H1 (cell line): ENCODE data around the gene MCL1. TPM values are rescaled to one million over a fixed set of nuclear protein-coding genes. Genes with fewer than 3 reads are reported as not detected.
A peak's percentile ranks its signal among the peaks of the same experiment; 100 is the strongest.

ENCODE experiments used
- CTCF ChIA-PET: fragments of 300-600 bp; sonication (Branson Sonifier 250); formaldehyde crosslinking; loops from one replicate; lab custom pipeline; 2021; ENCODE audit not compliant: partially characterized antibody; lab: Charles Lee
- POLR2A ChIA-PET: fragments of 300-600 bp; sonication (Branson Sonifier 250); formaldehyde crosslinking; loops from one replicate; lab custom pipeline; 2021; ENCODE audit warnings: inconsistent platforms; ENCODE audit not compliant: partially characterized antibody; lab: Charles Lee
- DNase-seq, 2 experiments: peaks; one replicate each; pipeline versions ENCODE4 v3.0.0 to v3.0.0-alpha.2; 2010 to 2022; ENCODE audit warnings: low spot score in 2 of 2, low read depth in 1 of 2, mixed read lengths in 1 of 2
- FAIRE-seq: peaks from 2 replicates; lab custom pipeline; 2011; peaks lifted over from hg19 to GRCh38; lab: Jason Lieb, UNC
- H2AFZ ChIP-seq: 2 replicates; pipeline ENCODE4 v1.8.1; 2012; ENCODE audit warnings: low read length, inconsistent platforms
- H2AK5ac ChIP-seq: 2 replicates; pipeline ENCODE4 v1.6.1; 2013; ENCODE audit warnings: low read depth, low read length
- H2BK120ac ChIP-seq: replicated peaks from 2 replicates; pipeline ENCODE3; 2013; ENCODE audit warnings: low read depth, low read length, inconsistent platforms
- H2BK12ac ChIP-seq: 2 replicates; pipeline ENCODE4 v1.6.1; 2013; ENCODE audit warnings: low read depth, low read length
- H2BK15ac ChIP-seq: 2 replicates; pipeline ENCODE4 v1.6.1; 2013; ENCODE audit warnings: low read length
- H2BK20ac ChIP-seq: 2 replicates; pipeline ENCODE4 v1.6.1; 2013; ENCODE audit warnings: low read length
- H2BK5ac ChIP-seq: 2 replicates; pipeline ENCODE4 v1.6.1; 2013; ENCODE audit warnings: low read depth, low read length
- H3K14ac ChIP-seq: 2 replicates; pipeline ENCODE4 v1.6.1; 2013; ENCODE audit warnings: inconsistent platforms; ENCODE audit not compliant: insufficient read length
- H3K18ac ChIP-seq: 2 replicates; pipeline ENCODE4 v1.6.1; 2013; ENCODE audit warnings: low read length; ENCODE audit errors: extremely low read depth
- H3K23ac ChIP-seq: 2 replicates; pipeline ENCODE4 v1.6.1; 2013; ENCODE audit warnings: inconsistent platforms; ENCODE audit not compliant: insufficient read length
- H3K23me2 ChIP-seq: 2 replicates; pipeline ENCODE4 v1.6.1; 2013; ENCODE audit warnings: low read depth, low read length
- H3K27ac ChIP-seq: 2 replicates; pipeline ENCODE4 v1.6.1; 2011; ENCODE audit warnings: low read depth, low read length, inconsistent platforms
- H3K27me3 ChIP-seq, 4 experiments: replicated peaks in 1 of 4; 1 replicate in 1 of 4; 2 replicates in 3 of 4; pipeline versions ENCODE4 v1.6.1 to v1.8.1; 2011 to 2013; ENCODE audit warnings: low read length in 3 of 4, mild to moderate bottlenecking in 3 of 4, inconsistent platforms in 2 of 4, mixed read lengths in 2 of 4, moderate library complexity in 1 of 4; ENCODE audit not compliant: control insufficient read depth in 3 of 4, insufficient read depth in 3 of 4; ENCODE audit errors: extremely low read depth in 1 of 4
- H3K36me3 ChIP-seq, 4 experiments: 2 replicates each; pipeline versions ENCODE4 v1.6.1 to v1.8.1; 2011 to 2013; ENCODE audit warnings: mild to moderate bottlenecking in 4 of 4, low read length in 3 of 4, moderate library complexity in 2 of 4, control low read depth in 1 of 4, inconsistent platforms in 1 of 4; ENCODE audit not compliant: insufficient read depth in 4 of 4, control insufficient read depth in 2 of 4
- H3K4ac ChIP-seq: replicated peaks from 2 replicates; pipeline ENCODE3; 2013; ENCODE audit warnings: low read length, low read depth, mixed read lengths, inconsistent platforms; ENCODE audit not compliant: insufficient read length
- H3K4me1 ChIP-seq, 4 experiments: replicated peaks in 1 of 4; 1 replicate in 1 of 4; 2 replicates in 3 of 4; pipeline versions ENCODE4 v1.6.1 to v1.8.1; 2011 to 2013; ENCODE audit warnings: low read length in 3 of 4, inconsistent platforms in 2 of 4, mixed read lengths in 1 of 4; ENCODE audit not compliant: insufficient read depth in 4 of 4, control insufficient read depth in 3 of 4
- H3K4me2 ChIP-seq, 2 experiments: 2 replicates each; pipeline versions ENCODE4 v1.6.1 to v1.8.1; 2011 to 2013; ENCODE audit warnings: low read depth in 2 of 2, low read length in 2 of 2, control low read depth in 1 of 2, inconsistent platforms in 1 of 2, mild to moderate bottlenecking in 1 of 2; ENCODE audit not compliant: insufficient read depth in 1 of 2
- H3K4me3 ChIP-seq, 4 experiments: fragments of 200-600, 300-600 bp in 1 of 4; sonication (generic), shearing (Covaris generic), sonication (Bioruptor Twin) in 1 of 4; 2 replicates each; pipeline versions ENCODE4 v1.5.1 to v1.8.1; 2011 to 2016; ENCODE audit warnings: low read length in 4 of 4, low read depth in 3 of 4, control low read depth in 2 of 4, inconsistent platforms in 2 of 4, mild to moderate bottlenecking in 2 of 4, mixed read lengths in 1 of 4, moderate library complexity in 1 of 4; ENCODE audit not compliant: insufficient read depth in 2 of 4; ENCODE audit errors: extremely low read depth in 1 of 4
- H3K56ac ChIP-seq: replicated peaks from 2 replicates; pipeline ENCODE3; 2013; ENCODE audit warnings: low read depth, mild to moderate bottlenecking, mixed read lengths, low read length, inconsistent platforms; ENCODE audit not compliant: insufficient read length
- H3K79me1 ChIP-seq: 2 replicates; pipeline ENCODE4 v1.6.1; 2013; ENCODE audit warnings: low read depth, low read length, control low read depth
- H3K79me2 ChIP-seq, 2 experiments: 2 replicates each; pipeline versions ENCODE4 v1.6.1 to v1.8.1; 2012 to 2013; ENCODE audit warnings: low read length in 2 of 2, mild to moderate bottlenecking in 2 of 2, inconsistent platforms in 1 of 2; ENCODE audit not compliant: insufficient read depth in 2 of 2, control insufficient read depth in 1 of 2
- H3K9ac ChIP-seq, 4 experiments: replicated peaks in 1 of 4; 1 replicate in 1 of 4; 2 replicates in 3 of 4; pipeline versions ENCODE4 v1.6.1 to v1.8.1; 2011 to 2013; ENCODE audit warnings: low read depth in 3 of 4, low read length in 3 of 4, control low read depth in 2 of 4, mild to moderate bottlenecking in 2 of 4, moderate library complexity in 2 of 4, inconsistent platforms in 1 of 4; ENCODE audit errors: extremely low read depth in 1 of 4
- H3K9me3 ChIP-seq, 2 experiments: 2 replicates each; pipeline versions ENCODE4 v1.6.1 to v1.8.1; 2012 to 2013; ENCODE audit warnings: mild to moderate bottlenecking in 2 of 2, moderate library complexity in 2 of 2, control low read depth in 1 of 2, inconsistent platforms in 1 of 2, low read depth in 1 of 2, low read length in 1 of 2, mixed read lengths in 1 of 2; ENCODE audit not compliant: insufficient read depth in 2 of 2
- H4K20me1 ChIP-seq, 2 experiments: replicated peaks in 1 of 2; 2 replicates each; pipeline versions ENCODE3 to v1.8.1; 2011 to 2013; ENCODE audit warnings: inconsistent platforms in 2 of 2, low read length in 2 of 2, mild to moderate bottlenecking in 1 of 2; ENCODE audit not compliant: insufficient read depth in 2 of 2, control insufficient read depth in 1 of 2
- H4K5ac ChIP-seq: 2 replicates; pipeline ENCODE4 v1.6.1; 2013; ENCODE audit warnings: low read length, low read depth, mixed read lengths, inconsistent platforms; ENCODE audit not compliant: insufficient read length
- H4K8ac ChIP-seq: 2 replicates; pipeline ENCODE4 v1.8.0; 2013; ENCODE audit warnings: mild to moderate bottlenecking, moderate library complexity, low read length, inconsistent platforms; ENCODE audit not compliant: insufficient read depth; ENCODE audit errors: extremely low read depth
- H4K91ac ChIP-seq: replicated peaks from 2 replicates; pipeline ENCODE3; 2013; ENCODE audit warnings: low read length, mixed read lengths, inconsistent platforms; ENCODE audit not compliant: insufficient read length
- BACH1 ChIP-seq: IDR thresholded peaks from 2 replicates; pipeline ENCODE4 v1.6.1; 2012; ENCODE audit warnings: low read length, improper control_type of control experiment
- BCL11A ChIP-seq, 2 experiments: IDR thresholded peaks; one replicate each; pipeline ENCODE4 v1.6.1; 2011; ENCODE audit warnings: low read depth in 2 of 2, low read length in 2 of 2, mild to moderate bottlenecking in 2 of 2
- CHD2 ChIP-seq: IDR thresholded peaks from 2 replicates; pipeline ENCODE4 v1.6.1; 2012; ENCODE audit warnings: low read length, improper control_type of control experiment
- CREB1 ChIP-seq: IDR thresholded peaks from 2 replicates; pipeline ENCODE4 v1.6.1; 2012; ENCODE audit warnings: inconsistent platforms
- EGR1 ChIP-seq: IDR thresholded peaks from 2 replicates; pipeline ENCODE4 v1.6.1; 2011; ENCODE audit warnings: low read depth, low read length, borderline replicate concordance
- EP300 ChIP-seq, 2 experiments: IDR thresholded peaks; 1 replicate in 1 of 2; 2 replicates in 1 of 2; pipeline ENCODE4 v1.6.1; 2011 to 2012; ENCODE audit warnings: low read depth in 2 of 2, low read length in 2 of 2, mild to moderate bottlenecking in 2 of 2, borderline replicate concordance in 1 of 2, inconsistent platforms in 1 of 2, moderate library complexity in 1 of 2
- KDM4A ChIP-seq: IDR thresholded peaks from one replicate; pipeline ENCODE4 v1.7.1; 2012; ENCODE audit warnings: low read depth, mild to moderate bottlenecking, moderate library complexity, low read length, inconsistent platforms; ENCODE audit not compliant: severe bottlenecking
- POLR2A ChIP-seq, 2 experiments: IDR thresholded peaks; 1 replicate in 1 of 2; 2 replicates in 1 of 2; pipeline ENCODE4 v1.6.1; 2011; ENCODE audit warnings: low read depth in 2 of 2, low read length in 2 of 2, mild to moderate bottlenecking in 2 of 2; ENCODE audit errors: control extremely low read depth in 1 of 2
- SP1 ChIP-seq: IDR thresholded peaks from 2 replicates; pipeline ENCODE4 v1.6.1; 2011; ENCODE audit warnings: low read depth, low read length
- SP2 ChIP-seq: IDR thresholded peaks from 2 replicates; pipeline ENCODE4 v1.6.1; 2012; ENCODE audit warnings: mild to moderate bottlenecking, low read length, inconsistent platforms
- SRF ChIP-seq: IDR thresholded peaks from 2 replicates; pipeline ENCODE4 v1.6.1; 2011; ENCODE audit warnings: mild to moderate bottlenecking, low read depth, low read length, moderate library complexity
- YY1 ChIP-seq: IDR thresholded peaks from 2 replicates; pipeline ENCODE4 v1.6.1; 2011; ENCODE audit warnings: low read depth, mild to moderate bottlenecking, low read length
- ZNF274 ChIP-seq: IDR thresholded peaks from 2 replicates; pipeline ENCODE4 v1.7.0; 2012; ENCODE audit warnings: low read length, borderline replicate concordance; ENCODE audit errors: extremely low read depth
- WGBS, 2 experiments: shearing (Covaris generic) in 1 of 2; methylation state at CpG; one replicate each; pipeline versions ENCODE4 v1.1.6 to v1.1.7; 2013 to 2015; ENCODE audit warnings: low lambda C conversion rate in 2 of 2, mixed read lengths in 2 of 2, inconsistent platforms in 1 of 2, low coverage in 1 of 2, missing lambda C conversion rate in 1 of 2; ENCODE audit not compliant: insufficient replicate concordance in 2 of 2, insufficient coverage in 1 of 2, insufficient read length in 1 of 2; ENCODE audit errors: extremely low coverage in 1 of 2, missing lambda C conversion rate in 1 of 2; 5-methylcytosine and 5-hydroxymethylcytosine counted together
- polyA plus RNA-seq, 7 experiments: library from polyadenylated mRNA; depleted of rRNA in 3 of 7; stranded (reverse) in 5 of 7; unstranded in 2 of 7; fragments of >200 nt in 5 of 7; fragments of 200-250 nt in 2 of 7; gene quantifications; 1 replicate in 5 of 7; 2 replicates in 1 of 7; 4 replicates in 1 of 7; pipeline versions ENCODE4 v1.2.1 to v1.2.3, GENCODE V29; 2011 to 2013; ENCODE audit warnings: missing spikeins in 2 of 7, mixed read lengths in 2 of 7
- total RNA-seq: library from RNA; stranded (reverse); fragmentation: NEBNext Ultra II Directional; extraction: Animal tissue kit (Norgen Biotek cat#: 25700); gene quantifications from 2 replicates; pipeline ENCODE4 v1.2.1, GENCODE V29; 2021

MCL1 gene
- total and polyA plus RNA-seq, 2 of the 8 experiments (the other 6 are each of a cell fraction or from before 2014, with no cell fraction given), result 61.1 to 218 TPM

DNA sequence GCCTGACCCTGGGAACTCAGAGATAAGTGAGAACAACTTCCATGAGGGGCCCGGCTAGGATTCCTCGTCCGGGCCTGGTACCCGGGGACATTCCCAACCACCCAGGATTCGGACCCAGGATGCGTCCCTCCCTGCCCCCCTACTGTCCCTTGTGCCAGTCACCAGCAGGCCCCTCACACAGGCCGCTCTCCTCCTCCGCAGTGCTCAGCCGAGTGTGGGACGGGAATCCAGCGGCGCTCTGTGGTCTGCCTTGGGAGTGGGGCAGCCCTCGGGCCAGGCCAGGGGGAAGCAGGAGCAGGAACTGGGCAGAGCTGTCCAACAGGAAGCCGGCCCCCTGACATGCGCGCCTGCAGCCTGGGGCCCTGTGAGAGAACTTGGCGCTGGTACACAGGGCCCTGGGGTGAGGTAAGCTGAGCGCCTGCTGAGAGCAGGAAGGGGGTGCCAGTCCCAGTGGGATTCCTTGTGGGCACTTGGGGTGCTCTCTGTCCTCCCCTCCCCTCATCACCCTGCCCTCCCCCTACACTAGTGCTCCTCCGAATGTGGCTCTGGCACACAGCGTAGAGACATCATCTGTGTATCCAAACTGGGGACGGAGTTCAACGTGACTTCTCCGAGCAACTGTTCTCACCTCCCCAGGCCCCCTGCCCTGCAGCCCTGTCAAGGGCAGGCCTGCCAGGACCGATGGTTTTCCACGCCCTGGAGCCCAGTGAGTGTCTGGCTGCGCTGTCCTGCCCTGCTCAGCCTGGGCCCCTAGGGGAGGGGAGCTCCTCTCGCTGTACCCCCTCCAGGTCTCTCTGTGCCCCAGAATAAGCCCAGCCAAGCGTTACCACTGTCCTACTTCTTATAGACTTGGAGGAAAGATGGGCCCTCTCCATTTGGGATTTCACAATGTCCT lies 20.4 kb downstream of the MCL1 start:
- Histone ChIP-seq H3K9me3 (no peaks in the 10 kb centered on the region), H4K8ac (no peak overlapping the region), H3K56ac (no peak overlapping the region), H4K91ac (no peak overlapping the region), H3K4ac (no peak overlapping the region), H2AK5ac (no peak overlapping the region), H4K20me1 (peaks cover 0 to 6% of the 10 kb centered on the region in 2 experiments), H2AFZ (no peak overlapping the region), H3K4me1 (peaks cover 11 to 22% (median 18%) of the 10 kb centered on the region in 4 experiments), H2BK20ac (no peak overlapping the region), H2BK5ac (no peak overlapping the region), H3K4me3 (no peak overlapping the region), H4K5ac (no peak overlapping the region), H3K9ac (no peak overlapping the region), H3K27me3 (no peaks in the 10 kb centered on the region), H3K18ac (no peak overlapping the region), H3K14ac (no peak overlapping the region), H2BK15ac (no peak overlapping the region), H2BK12ac (peak overlapping the region; percentile 64; the same call in 1 of the 2 replicates), H3K36me3 (peaks cover 0 to 4% (median 2%) of the 10 kb centered on the region in 4 experiments; a peak in 2 of 8 replicates), H3K79me1 (0 out of 2 replicates have a peak, but pooled peaks cover 3% of the 10 kb centered on the region), H3K79me2 (peaks cover 0 to 17% of the 10 kb centered on the region in 2 experiments; a peak in 2 of 4 replicates), H3K23me2 (peaks cover 7% of the 10 kb centered on the region), H3K4me2 (no peak overlapping the region), H3K23ac (no peak overlapping the region), H2BK120ac (no peak overlapping the region), H3K27ac (no peak overlapping the region)
- POLR2A ChIA-PET, result interaction anchor here (1.0 to 43.7 kb wide), 6 partner anchors 8 to 415 kb away, joined by 3 to 1380 read pairs (median 42); partner anchors contain the start of genes ADAMTSL4, ENSA, FALEC and MCL1
- CTCF ChIA-PET, result interaction anchor here (0.6 to 13.7 kb wide), 24 partner anchors 9 to 231 kb away, joined by 3 to 210 read pairs (median 5); partner anchors contain the start of genes ADAMTSL4, FALEC, GOLPH3L and MCL1
- DNase-seq (no peak), FAIRE-seq (no peak)
- WGBS, 2 experiments, result 94% methylated on average over 24 of the region's 28 CpGs; no CpG with 5 or more reads in 1 of the 2 experiments
- TF ChIP-seq BCL11A (IDR thresholded peaks at IDR 0.05; ENCODE audit: low read depth in 2 of 2, low read length in 2 of 2), result no peak
- no peak for TF ChIP-seq SRF
- no peak for TF ChIP-seq CHD2
- no peak for TF ChIP-seq KDM4A
- no peak for TF ChIP-seq EGR1
- TF ChIP-seq BACH1, result no peak
- no peak for TF ChIP-seq YY1
- TF ChIP-seq CREB1, result no peak
- TF ChIP-seq ZNF274, result no peak
- TF ChIP-seq SP1, result no peak
- TF ChIP-seq SP2, result no peak
- no peak for TF ChIP-seq POLR2A (IDR thresholded peaks at IDR 0.05; ENCODE audit: control extremely low read depth in 1 of 2, low read depth in 2 of 2, low read length in 2 of 2)
- TF ChIP-seq EP300 (IDR thresholded peaks at IDR 0.05; ENCODE audit: borderline replicate concordance in 1 of 2, low read depth in 2 of 2, low read length in 2 of 2), result no peak
